ENCODE measurements around the gene PIK3CA. TPM values are rescaled to one million over a fixed set of nuclear protein-coding genes. Genes with fewer than 3 reads are reported as not detected.
"Not testable (repeated sequence)": the region's sequence is repeated elsewhere in the genome, so short reads cannot be mapped to it uniquely, and the experiment has no call there.

Gene PIK3CA
- total RNA-seq, 1 donor from 2014 or later, result 17.6 TPM

GRCh38 chr3:179229177-179229576 is 81.0 kb downstream of the PIK3CA start:
- Mint-ChIP-seq H3K4me3 (no peak overlapping the region), H3K36me3 (peaks cover 29% of the 10 kb centered on the region), H3K9me3 (no peaks in the 10 kb centered on the region), H3K4me1 (ENCODE audit: unreplicated experiment) (no peaks in the 10 kb centered on the region), H3K27me3 (no peaks in the 10 kb centered on the region), H3K27ac (no peak overlapping the region)
- DNase-seq (ENCODE audit: extremely low spot score, unreplicated experiment), result no peak
- TF ChIP-seq, protein P1, sequence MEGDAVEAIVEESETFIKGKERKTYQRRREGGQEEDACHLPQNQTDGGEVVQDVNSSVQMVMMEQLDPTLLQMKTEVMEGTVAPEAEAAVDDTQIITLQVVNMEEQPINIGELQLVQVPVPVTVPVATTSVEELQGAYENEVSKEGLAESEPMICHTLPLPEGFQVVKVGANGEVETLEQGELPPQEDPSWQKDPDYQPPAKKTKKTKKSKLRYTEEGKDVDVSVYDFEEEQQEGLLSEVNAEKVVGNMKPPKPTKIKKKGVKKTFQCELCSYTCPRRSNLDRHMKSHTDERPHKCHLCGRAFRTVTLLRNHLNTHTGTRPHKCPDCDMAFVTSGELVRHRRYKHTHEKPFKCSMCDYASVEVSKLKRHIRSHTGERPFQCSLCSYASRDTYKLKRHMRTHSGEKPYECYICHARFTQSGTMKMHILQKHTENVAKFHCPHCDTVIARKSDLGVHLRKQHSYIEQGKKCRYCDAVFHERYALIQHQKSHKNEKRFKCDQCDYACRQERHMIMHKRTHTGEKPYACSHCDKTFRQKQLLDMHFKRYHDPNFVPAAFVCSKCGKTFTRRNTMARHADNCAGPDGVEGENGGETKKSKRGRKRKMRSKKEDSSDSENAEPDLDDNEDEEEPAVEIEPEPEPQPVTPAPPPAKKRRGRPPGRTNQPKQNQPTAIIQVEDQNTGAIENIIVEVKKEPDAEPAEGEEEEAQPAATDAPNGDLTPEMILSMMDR (conservative IDR thresholded peaks at IDR 0.05), result no peak

DNA sequence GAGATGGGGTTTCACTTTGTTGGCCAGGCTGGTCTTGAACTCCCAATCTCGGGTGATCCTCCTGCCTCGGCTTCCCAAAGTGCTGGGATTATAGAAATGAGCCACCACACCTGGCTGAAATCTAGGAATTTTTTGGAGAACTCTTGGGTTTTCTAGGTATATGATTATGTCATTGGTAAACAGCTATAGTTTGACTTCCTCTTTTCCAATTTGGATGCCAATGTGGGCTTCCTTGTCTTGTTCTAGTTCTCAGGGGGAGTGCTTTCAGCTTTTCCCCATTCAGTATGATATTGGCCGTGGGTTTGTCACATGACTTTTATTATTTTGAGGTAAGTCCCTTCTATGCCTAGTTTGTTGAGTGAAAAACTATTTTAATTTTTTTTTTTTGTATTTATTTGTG is 84.9 kb downstream of the PIK3CA start:
- Mint-ChIP-seq H3K27ac (no peak overlapping the region), H3K4me1 (ENCODE audit: unreplicated experiment) (no peaks in the 10 kb centered on the region)

DNA sequence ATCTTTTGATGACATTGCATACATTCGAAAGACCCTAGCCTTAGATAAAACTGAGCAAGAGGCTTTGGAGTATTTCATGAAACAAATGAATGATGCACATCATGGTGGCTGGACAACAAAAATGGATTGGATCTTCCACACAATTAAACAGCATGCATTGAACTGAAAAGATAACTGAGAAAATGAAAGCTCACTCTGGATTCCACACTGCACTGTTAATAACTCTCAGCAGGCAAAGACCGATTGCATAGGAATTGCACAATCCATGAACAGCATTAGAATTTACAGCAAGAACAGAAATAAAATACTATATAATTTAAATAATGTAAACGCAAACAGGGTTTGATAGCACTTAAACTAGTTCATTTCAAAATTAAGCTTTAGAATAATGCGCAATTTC is 86.0 kb downstream of the PIK3CA start:
- no peaks in the 10 kb centered on the region for H3K4me1 Mint-ChIP-seq (ENCODE audit: unreplicated experiment)
- TF ChIP-seq, protein P1 (conservative IDR thresholded peaks at IDR 0.05), result no peak
- no peak for DNase-seq (ENCODE audit: extremely low spot score, unreplicated experiment)
- peaks cover 24% of the 10 kb centered on the region for H3K36me3 Mint-ChIP-seq
- H3K27ac Mint-ChIP-seq, result no peak overlapping the region
- no peak overlapping the region for H3K4me3 Mint-ChIP-seq
- H3K27me3 Mint-ChIP-seq, result no peaks in the 10 kb centered on the region
- H3K9me3 Mint-ChIP-seq, result no peaks in the 10 kb centered on the region

More for the DNA sequence above, 84.9 kb downstream of the PIK3CA start:
- Mint-ChIP-seq H3K27me3 (no peaks in the 10 kb centered on the region), H3K36me3 (peaks cover 24% of the 10 kb centered on the region), H3K4me3 (no peak overlapping the region), H3K9me3 (no peaks in the 10 kb centered on the region)
- TF ChIP-seq, protein P1 (conservative IDR thresholded peaks at IDR 0.05), result no peak
- DNase-seq (ENCODE audit: extremely low spot score, unreplicated experiment), result no peak

DNA sequence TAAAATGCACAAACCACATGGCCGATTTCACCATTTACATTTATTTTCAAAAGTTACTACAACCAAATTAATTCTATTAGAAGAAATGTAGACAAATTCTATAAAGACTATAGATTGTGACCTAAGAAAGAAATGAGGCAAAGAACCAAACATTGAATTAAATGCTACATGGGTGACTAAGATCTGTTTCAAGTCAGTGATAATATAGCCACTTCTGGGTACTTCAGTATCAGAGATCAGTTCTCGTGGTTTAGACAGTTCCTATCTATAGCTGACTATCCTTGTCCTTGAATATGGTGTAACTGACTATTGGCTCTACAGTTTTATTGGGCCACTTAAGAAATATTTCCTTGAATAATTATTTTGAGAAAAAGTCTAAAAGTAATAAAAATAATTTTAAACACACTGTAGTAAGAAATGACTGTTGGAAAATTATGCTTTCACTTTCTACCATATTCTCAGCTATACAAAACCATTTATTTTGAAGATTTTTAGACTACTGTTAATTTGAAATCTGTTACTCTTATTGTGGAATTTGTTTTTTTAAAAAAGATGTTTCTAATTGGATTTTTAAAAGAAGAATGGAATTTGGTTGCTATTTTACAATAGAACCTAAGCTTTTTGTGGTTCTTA is 88.6 kb downstream of the PIK3CA start:
- H3K27ac Mint-ChIP-seq, result no peak overlapping the region
- H3K36me3 Mint-ChIP-seq, result peaks cover 11% of the 10 kb centered on the region
- no peaks in the 10 kb centered on the region for H3K27me3 Mint-ChIP-seq
- no peak for DNase-seq (ENCODE audit: extremely low spot score, unreplicated experiment)
- no peak overlapping the region for H3K4me3 Mint-ChIP-seq
- H3K4me1 Mint-ChIP-seq (ENCODE audit: unreplicated experiment), result no peaks in the 10 kb centered on the region
- H3K9me3 Mint-ChIP-seq, result no peaks in the 10 kb centered on the region
- TF ChIP-seq, protein P1 (conservative IDR thresholded peaks at IDR 0.05), result no peak

- not testable (repeated sequence) for DNase-seq (ENCODE audit: extremely low spot score, unreplicated experiment); H3K36me3 Mint-ChIP-seq; H3K27me3 Mint-ChIP-seq; H3K27ac Mint-ChIP-seq; H3K4me1 Mint-ChIP-seq (ENCODE audit: unreplicated experiment); H3K9me3 Mint-ChIP-seq; H3K4me3 Mint-ChIP-seq
These were observed 92.1 kb downstream of the PIK3CA start for GRCh38 chr3:179240299-179240698.

DNA sequence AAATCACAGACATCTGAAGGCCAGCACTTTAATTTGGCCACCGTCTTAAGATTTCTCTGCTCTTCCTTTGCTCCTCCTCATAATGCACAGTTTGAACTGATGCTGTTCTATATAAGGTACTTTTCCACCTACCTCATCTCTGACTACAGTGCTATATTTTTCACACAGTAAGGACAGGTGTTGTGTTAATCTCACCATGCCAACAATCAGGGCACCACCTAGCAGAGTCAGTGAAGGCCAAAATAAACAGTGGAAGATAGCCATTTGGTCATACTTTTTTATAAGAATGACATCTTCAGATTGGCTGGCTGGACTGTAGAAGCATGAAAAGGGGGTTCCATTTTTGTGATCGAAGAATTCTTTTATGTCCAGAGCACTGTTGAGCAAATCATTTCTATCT is 94.7 kb downstream of the PIK3CA start:
- not testable (repeated sequence) for H3K36me3 Mint-ChIP-seq; DNase-seq (ENCODE audit: extremely low spot score, unreplicated experiment); H3K9me3 Mint-ChIP-seq; H3K27ac Mint-ChIP-seq; H3K4me3 Mint-ChIP-seq; H3K27me3 Mint-ChIP-seq; H3K4me1 Mint-ChIP-seq (ENCODE audit: unreplicated experiment)

DNA sequence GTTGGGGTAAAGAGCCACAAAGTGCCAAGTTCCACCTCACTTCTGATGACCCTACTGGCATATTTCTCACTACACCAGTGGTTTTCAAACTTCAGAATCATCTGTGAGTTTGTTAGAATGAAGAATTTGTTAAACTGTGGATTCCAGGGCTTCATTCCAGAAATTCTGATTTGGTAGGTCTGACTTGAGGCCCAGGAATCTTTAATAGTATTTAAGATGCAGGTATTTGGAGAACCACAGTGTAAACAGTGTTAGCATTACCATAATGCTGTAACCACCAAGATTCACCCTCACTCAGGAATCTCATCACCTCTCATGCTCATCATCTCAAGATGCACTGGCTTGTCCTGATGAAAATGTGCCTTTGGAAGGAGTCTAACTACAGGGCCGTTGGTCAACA is 96.7 kb downstream of the PIK3CA start:
- TF ChIP-seq, protein P1 (conservative IDR thresholded peaks at IDR 0.05), result no peak
- Mint-ChIP-seq H3K27me3 (no peaks in the 10 kb centered on the region), H3K27ac (no peak overlapping the region), H3K9me3 (no peaks in the 10 kb centered on the region), H3K4me3 (no peak overlapping the region), H3K36me3 (peaks cover 5% of the 10 kb centered on the region), H3K4me1 (ENCODE audit: unreplicated experiment) (no peaks in the 10 kb centered on the region)
- DNase-seq (ENCODE audit: extremely low spot score, unreplicated experiment), result no peak

Measured in type B pancreatic cell (in vitro differentiated cells).